Breast epithelium (tissue), 4 donors: Measurements from ENCODE around the gene STMN1. TPM values are rescaled to one million over a fixed set of nuclear protein-coding genes. Genes with fewer than 3 reads are reported as not detected.
A peak's percentile ranks its signal among the peaks of the same experiment; 100 is the strongest.

Source experiments
- DNase-seq, 2 donors: peaks; one replicate each; pipeline ENCODE4 v3.0.0-alpha.2; 2019; ENCODE audit warnings: low spot score in 2 of 2
- H3K27ac ChIP-seq, 2 donors: fragments of 200-600 bp; sonication (generic) in 1 of 2; one replicate each; pipeline ENCODE4 v1.5.1; 2016 to 2019; ENCODE audit warnings: mild to moderate bottlenecking in 1 of 2
- H3K27me3 ChIP-seq, 2 donors: fragments of 200-600 bp; sonication (generic) in 1 of 2; one replicate each; pipeline versions ENCODE4 v1.5.1 to v1.6.0; 2017 to 2019; ENCODE audit warnings: control low read depth in 1 of 2, mild to moderate bottlenecking in 1 of 2
- H3K36me3 ChIP-seq: fragments of 200-600 bp; one replicate; pipeline ENCODE4 v1.5.1; 2019
- H3K4me1 ChIP-seq, 2 donors: fragments of 200-600 bp; sonication (generic); one replicate each; pipeline ENCODE4 v1.5.1; 2016 to 2019; ENCODE audit warnings: control low read depth in 1 of 2
- H3K4me3 ChIP-seq, 3 donors: fragments of 200-600 bp; sonication (generic); 1 replicate in 2 of 3; 2 replicates in 1 of 3; pipeline ENCODE4 v1.5.1; 2016 to 2019; ENCODE audit warnings: mild to moderate bottlenecking in 3 of 3, moderate library complexity in 2 of 3
- H3K9me3 ChIP-seq, 2 donors: fragments of 200-600 bp; sonication (generic) in 1 of 2; one replicate each; pipeline ENCODE4 v1.5.1; 2016 to 2019; ENCODE audit warnings: control low read depth in 1 of 2
- CTCF ChIP-seq, 3 donors: fragments of 450-650 bp; IDR thresholded peaks; one replicate each; pipeline ENCODE4 v1.5.1; 2016 to 2017; ENCODE audit warnings: antibody characterized with exemption in 3 of 3, mild to moderate bottlenecking in 3 of 3, moderate library complexity in 3 of 3
- POLR2A ChIP-seq: fragments of 450-650 bp; IDR thresholded peaks from one replicate; pipeline ENCODE4 v1.6.1; 2016; ENCODE audit warnings: antibody characterized with exemption, mild to moderate bottlenecking, moderate library complexity
- POLR2AphosphoS5 ChIP-seq, 3 donors: sonication (generic); formaldehyde crosslinking; IDR thresholded peaks; one replicate each; pipeline ENCODE4 v1.6.1; 2017; ENCODE audit warnings: antibody characterized with exemption in 3 of 3
- intact Hi-C: fragments of 100-400 bp; cut with DNase I; formaldehyde crosslinking; loops from one replicate; pipeline ENCODE4 v1.15.1; 2023; ENCODE audit warnings: low total_unique reads
- total RNA-seq, 3 donors: library from RNA; depleted of rRNA; stranded (reverse); fragments of >200 nt; gene quantifications; one replicate each; pipeline ENCODE4 v1.1.0, GENCODE V29; 2016

Gene STMN1
- 10 to 100 TPM; 23.9 to 33.8 (median 28.4) TPM for total RNA-seq

- Histone ChIP-seq H3K36me3 (no peaks in the 10 kb centered on the region), H3K4me1 (peaks cover 0 to 4% of the 10 kb centered on the region in 2 donors), H3K4me3 (peak within 1 kb of the TSS; percentile 62 to 82 (median 73)), H3K27ac (peak within 1 kb of the TSS; percentile 59 to 68), H3K27me3 (no peaks in the 10 kb centered on the region), H3K9me3 (no peaks in the 10 kb centered on the region)
- TF ChIP-seq POLR2AphosphoS5 (IDR thresholded peaks at IDR 0.05) (peak; percentile 16 to 78 (median 57)), POLR2A (peak; percentile 60), CTCF (IDR thresholded peaks at IDR 0.05) (no peak)
- peak; percentile 83 to 90 for DNase-seq
- intact Hi-C loops = no loop called here
Measured at GRCh38 chr1:25905680-25906643, at the start of gene STMN1. Gene STMN1 (minus strand): TSS chr1:25906419. CDS start chr1:25904676, 1,743 bp downstream.

- no peak for DNase-seq
- Histone ChIP-seq H3K9me3 (no peaks in the 10 kb centered on the region), H3K27me3 (no peaks in the 10 kb centered on the region), H3K36me3 (no peaks in the 10 kb centered on the region), H3K27ac (no peak overlapping the region), H3K4me3 (no peak overlapping the region), H3K4me1 (no peaks in the 10 kb centered on the region)
- intact Hi-C loops = no loop called here
- TF ChIP-seq POLR2A = no peak
- TF ChIP-seq CTCF (IDR thresholded peaks at IDR 0.05) = no peak
- TF ChIP-seq POLR2AphosphoS5 (IDR thresholded peaks at IDR 0.05) = no peak
Measured at GRCh38 chr1:25955553-25955952, 49.3 kb upstream of the STMN1 start.

- no peak overlapping the region for H3K4me3 ChIP-seq
- no peak overlapping the region for H3K27ac ChIP-seq
- DNase-seq = no peak
- H3K36me3 ChIP-seq = no peaks in the 10 kb centered on the region
- intact Hi-C loops = no loop called here
- H3K9me3 ChIP-seq = no peaks in the 10 kb centered on the region
- TF ChIP-seq CTCF (IDR thresholded peaks at IDR 0.05) (no peak), POLR2A (no peak), POLR2AphosphoS5 (IDR thresholded peaks at IDR 0.05) (no peak)
- H3K27me3 ChIP-seq = no peaks in the 10 kb centered on the region
- H3K4me1 ChIP-seq = no peaks in the 10 kb centered on the region
Measured at GRCh38 chr1:25954282-25954938, 48.2 kb upstream of the STMN1 start.

- Histone ChIP-seq H3K36me3 (no peaks in the 10 kb centered on the region), H3K27ac (no peak overlapping the region), H3K9me3 (no peaks in the 10 kb centered on the region), H3K4me3 (no peak overlapping the region), H3K27me3 (no peaks in the 10 kb centered on the region), H3K4me1 (no peaks in the 10 kb centered on the region)
- intact Hi-C loops = no loop called here
- no peak for DNase-seq
- no peak for TF ChIP-seq CTCF (IDR thresholded peaks at IDR 0.05)
- TF ChIP-seq POLR2A = no peak
- TF ChIP-seq POLR2AphosphoS5 (IDR thresholded peaks at IDR 0.05) = no peak
Measured at GRCh38 chr1:25952841-25953401, 46.7 kb upstream of the STMN1 start.
